GM12865 (cell line): Measurements from ENCODE around the gene PCNX4.

ENCODE experiments used
- DNase-seq: peaks from one replicate; pipeline ENCODE4 v3.0.0; 2010; ENCODE audit warnings: low read depth
- H3K4me3 ChIP-seq: 2 replicates; pipeline ENCODE4 v1.5.1; 2011; ENCODE audit warnings: mild to moderate bottlenecking, low read depth, low read length, control low read depth
- TF ChIP-seq, protein P1 (sequence below): IDR thresholded peaks from 2 replicates; pipeline ENCODE4 v1.5.1; 2011; ENCODE audit warnings: low read length, control low read depth, low read depth, inconsistent platforms; ENCODE audit not compliant: insufficient read depth; ENCODE audit errors: missing control alignments

PCNX4 gene

DNA sequence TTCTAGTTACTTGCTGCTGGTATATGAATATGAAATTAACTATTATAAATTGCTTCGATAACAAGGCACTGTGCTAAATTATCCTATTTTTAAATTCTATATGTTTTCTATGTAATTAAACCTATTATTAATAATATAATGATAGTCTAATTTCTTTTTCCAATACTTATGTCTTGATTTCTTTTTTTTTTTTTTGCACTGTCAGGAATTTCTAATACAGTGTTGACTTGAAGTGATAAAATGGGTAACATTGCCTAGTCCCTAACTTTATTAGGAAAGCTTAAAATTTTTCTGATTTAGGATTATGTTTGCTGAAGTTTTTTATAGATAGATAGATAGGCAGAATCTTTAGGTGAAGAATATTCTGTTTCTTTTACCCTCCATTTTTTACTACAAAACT, 87.1 kb downstream of the PCNX4 start:
- TF ChIP-seq, protein P1, sequence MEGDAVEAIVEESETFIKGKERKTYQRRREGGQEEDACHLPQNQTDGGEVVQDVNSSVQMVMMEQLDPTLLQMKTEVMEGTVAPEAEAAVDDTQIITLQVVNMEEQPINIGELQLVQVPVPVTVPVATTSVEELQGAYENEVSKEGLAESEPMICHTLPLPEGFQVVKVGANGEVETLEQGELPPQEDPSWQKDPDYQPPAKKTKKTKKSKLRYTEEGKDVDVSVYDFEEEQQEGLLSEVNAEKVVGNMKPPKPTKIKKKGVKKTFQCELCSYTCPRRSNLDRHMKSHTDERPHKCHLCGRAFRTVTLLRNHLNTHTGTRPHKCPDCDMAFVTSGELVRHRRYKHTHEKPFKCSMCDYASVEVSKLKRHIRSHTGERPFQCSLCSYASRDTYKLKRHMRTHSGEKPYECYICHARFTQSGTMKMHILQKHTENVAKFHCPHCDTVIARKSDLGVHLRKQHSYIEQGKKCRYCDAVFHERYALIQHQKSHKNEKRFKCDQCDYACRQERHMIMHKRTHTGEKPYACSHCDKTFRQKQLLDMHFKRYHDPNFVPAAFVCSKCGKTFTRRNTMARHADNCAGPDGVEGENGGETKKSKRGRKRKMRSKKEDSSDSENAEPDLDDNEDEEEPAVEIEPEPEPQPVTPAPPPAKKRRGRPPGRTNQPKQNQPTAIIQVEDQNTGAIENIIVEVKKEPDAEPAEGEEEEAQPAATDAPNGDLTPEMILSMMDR: no peak
- no peak overlapping the region for H3K4me3 ChIP-seq
- DNase-seq: no peak

DNA sequence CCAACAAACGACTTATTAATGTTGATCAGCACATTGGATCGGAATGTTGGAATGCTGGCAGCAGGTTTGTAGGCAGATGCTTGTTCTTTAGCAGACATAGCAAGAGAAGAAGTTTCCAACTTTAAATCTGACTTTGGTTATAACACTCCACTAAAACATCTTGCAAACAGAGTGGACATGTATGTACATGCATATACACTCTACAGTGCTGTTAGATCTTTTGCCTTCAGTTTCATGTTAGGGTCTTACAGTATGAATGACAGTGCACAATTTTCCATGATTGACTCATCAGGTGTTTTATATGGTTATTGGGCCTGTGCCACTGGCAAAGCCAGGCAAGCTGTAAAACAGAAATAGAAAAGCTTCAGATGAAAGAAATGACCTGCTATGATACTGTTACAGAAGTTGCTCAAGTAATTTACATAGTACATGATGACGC, 87.7 kb downstream of the PCNX4 start:
- DNase-seq: peak; percentile 33
- H3K4me3 ChIP-seq: no peak overlapping the region
- TF ChIP-seq, protein P1: no peak

DNA sequence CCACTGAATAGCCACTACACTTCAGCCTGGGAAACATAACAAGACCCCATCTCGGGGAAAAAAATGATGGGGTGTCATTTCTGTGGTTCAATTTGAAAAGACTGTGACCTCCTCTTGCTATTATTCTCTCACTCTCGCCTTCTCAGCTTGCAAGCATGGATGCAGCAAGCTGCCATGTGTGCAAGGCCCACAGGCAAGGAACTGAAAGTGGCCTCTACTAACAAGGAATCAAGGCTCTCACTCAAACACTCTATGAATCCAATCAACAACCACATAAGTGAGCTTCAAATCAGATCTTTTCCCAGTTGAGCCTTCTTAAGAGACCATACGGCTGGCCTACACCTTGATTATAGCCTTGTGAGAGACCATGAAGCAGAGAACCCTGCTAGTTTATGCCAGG, 91.4 kb downstream of the PCNX4 start:
- DNase-seq: no peak
- TF ChIP-seq, protein P1: no peak
- no peak overlapping the region for H3K4me3 ChIP-seq

DNA sequence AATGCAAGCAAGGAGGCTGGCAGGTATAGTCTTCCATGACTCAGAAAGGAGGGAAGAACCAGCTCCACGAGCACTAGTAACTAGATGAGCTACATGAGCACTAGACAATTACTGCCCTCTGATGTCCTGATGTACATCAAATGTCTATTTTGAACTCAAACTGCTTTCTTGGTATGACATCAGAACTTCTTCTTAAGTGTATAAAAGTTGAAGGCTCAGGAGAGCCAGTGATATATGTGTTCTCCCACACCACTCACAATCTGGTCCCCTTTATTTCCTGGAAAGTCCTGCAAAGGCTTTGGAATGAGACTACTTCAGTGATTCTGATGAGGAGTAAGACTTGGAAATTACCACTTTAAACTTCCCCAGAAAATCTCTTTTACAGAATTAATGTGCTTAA, 92.0 kb downstream of the PCNX4 start:
- TF ChIP-seq, protein P1: no peak
- peak; percentile 42 for DNase-seq
- peak overlapping the region; percentile 79 for H3K4me3 ChIP-seq

DNA sequence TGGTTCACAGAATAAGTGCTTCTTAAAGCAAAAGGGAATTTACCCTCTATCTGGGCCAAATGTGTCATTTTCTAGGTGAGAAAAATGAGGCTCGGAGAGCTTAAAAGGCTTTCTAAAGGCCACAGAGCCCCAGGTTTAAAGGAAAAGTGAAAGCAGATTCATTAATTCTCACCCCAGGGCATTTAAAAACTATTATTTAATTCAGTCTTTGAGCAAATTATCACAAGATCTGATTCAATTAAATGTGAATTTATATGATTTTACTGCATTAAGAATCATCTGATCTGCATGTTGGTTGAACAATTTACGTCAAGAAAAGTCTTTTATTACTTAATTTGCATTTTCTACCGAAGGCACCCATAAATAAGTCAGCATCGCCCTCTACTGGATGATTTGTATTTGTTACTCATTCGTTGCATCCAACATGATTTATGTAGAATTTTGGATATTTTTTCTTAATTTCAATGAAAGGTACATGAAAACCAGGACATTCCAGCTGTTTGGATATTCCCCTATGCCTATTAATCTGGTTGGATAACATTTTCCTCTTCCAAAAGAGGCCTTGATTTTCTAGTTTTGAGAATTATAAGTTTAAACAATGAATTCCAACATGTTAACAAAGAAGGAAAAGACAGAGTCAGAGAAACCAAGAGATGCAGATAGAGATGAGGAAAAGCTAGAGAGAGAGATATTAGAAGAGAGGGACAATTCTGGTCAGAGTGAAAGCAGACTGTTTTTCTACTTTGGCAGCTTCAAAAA, 92.6 kb downstream of the PCNX4 start:
- H3K4me3 ChIP-seq: peak overlapping the region; percentile 79
- TF ChIP-seq, protein P1: peak; percentile 49
- peak; percentile 82 for DNase-seq

DNA sequence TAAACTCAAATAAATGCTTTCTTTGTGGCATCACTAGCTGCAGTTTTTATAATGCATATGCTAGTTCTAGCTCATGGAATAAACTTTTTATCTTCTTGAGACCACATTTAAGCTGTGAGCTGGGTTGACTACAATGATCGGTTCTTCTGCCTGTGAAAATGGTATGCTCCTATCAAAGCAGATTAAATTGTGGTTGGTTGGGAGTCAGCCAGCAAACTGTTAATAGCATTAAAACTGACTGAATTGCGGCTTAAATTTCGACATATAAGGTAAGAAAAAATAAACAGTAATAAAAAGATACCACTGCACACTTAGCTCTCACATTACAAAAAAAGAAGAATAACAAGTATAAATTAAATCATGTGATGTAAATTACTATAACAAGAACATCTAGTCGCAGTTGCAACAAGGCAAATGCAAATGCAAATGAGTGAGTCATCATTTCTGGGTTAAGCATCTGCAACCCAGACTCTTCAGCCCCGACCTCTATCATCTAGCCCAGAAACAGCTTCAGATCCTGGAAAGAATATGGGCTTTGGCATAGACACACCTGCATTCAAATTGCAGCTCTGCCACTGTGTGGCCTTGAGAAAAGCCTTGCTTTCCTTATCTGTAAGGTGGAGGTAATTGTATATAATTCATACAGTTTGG, 93.3 kb downstream of the PCNX4 start:
- TF ChIP-seq, protein P1: no peak
- H3K4me3 ChIP-seq: no peak overlapping the region
- DNase-seq: no peak

DNA sequence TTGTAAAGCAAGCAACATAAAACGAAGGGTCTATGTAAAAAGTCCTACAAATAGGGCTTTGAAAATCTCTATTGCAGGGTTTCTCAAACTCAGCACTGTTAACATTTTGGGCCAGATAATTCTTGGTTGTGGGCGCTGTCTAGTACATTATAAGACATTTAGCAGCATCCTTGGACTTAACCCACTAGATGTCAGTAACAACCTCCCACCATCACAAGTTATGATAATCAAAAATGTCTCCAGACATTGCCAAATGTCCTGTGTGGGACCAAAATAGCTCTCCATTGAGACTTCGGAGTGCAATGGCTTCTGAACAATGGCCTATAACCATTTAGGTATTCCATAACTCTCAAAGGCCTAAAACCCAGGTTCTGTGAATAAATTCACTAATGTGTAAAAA, 96.4 kb downstream of the PCNX4 start:
- peak; percentile 52 for DNase-seq
- H3K4me3 ChIP-seq: no peak overlapping the region
- TF ChIP-seq, protein P1: peak; percentile 35
